Measurements from ENCODE around the gene BDNF.

- TF ChIP-seq, protein P1, sequence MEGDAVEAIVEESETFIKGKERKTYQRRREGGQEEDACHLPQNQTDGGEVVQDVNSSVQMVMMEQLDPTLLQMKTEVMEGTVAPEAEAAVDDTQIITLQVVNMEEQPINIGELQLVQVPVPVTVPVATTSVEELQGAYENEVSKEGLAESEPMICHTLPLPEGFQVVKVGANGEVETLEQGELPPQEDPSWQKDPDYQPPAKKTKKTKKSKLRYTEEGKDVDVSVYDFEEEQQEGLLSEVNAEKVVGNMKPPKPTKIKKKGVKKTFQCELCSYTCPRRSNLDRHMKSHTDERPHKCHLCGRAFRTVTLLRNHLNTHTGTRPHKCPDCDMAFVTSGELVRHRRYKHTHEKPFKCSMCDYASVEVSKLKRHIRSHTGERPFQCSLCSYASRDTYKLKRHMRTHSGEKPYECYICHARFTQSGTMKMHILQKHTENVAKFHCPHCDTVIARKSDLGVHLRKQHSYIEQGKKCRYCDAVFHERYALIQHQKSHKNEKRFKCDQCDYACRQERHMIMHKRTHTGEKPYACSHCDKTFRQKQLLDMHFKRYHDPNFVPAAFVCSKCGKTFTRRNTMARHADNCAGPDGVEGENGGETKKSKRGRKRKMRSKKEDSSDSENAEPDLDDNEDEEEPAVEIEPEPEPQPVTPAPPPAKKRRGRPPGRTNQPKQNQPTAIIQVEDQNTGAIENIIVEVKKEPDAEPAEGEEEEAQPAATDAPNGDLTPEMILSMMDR (conservative IDR thresholded peaks at IDR 0.05) = no peak
- TF ChIP-seq EZH2 (IDR thresholded peaks at IDR 0.05; ENCODE audit: low read depth) = no peak
Measured at GRCh38 chr11:27651711-27652110, 48.5 kb downstream of the BDNF start.

All from PC-9 (cell line).